Caco-2 (cell line): ENCODE data around the gene MYO16. TPM values are rescaled to one million over a fixed set of nuclear protein-coding genes. Genes with fewer than 3 reads are reported as not detected.

ENCODE experiments used
- BruUV-seq: library from RNA; stranded (reverse); fragments of 400-500 nt; replicated peaks from 2 replicates; lab custom pipeline; 2021; lab: Mats Ljungman, UMichigan
- CTCF ChIA-PET: fragments of 300-600 bp; sonication (Branson Sonifier 250); formaldehyde crosslinking; loops from one replicate; lab custom pipeline; 2022; ENCODE audit warnings: antibody characterized with exemption; lab: Charles Lee
- POLR2A ChIA-PET: fragments of 300-600 bp; sonication (Branson Sonifier 250); formaldehyde crosslinking; loops from one replicate; lab custom pipeline; 2022; ENCODE audit warnings: antibody characterized with exemption; lab: Charles Lee
- DNase-seq, 2 experiments: peaks; one replicate each; pipeline versions ENCODE4 v3.0.0 to v3.0.0-alpha.2; 2020 to 2022
- H3K27me3 ChIP-seq: replicated peaks from 2 replicates; pipeline ENCODE4 v1.6.0; 2011; ENCODE audit warnings: low read length; ENCODE audit not compliant: control insufficient read depth, insufficient read depth
- H3K36me3 ChIP-seq: 2 replicates; pipeline ENCODE4 v1.5.1; 2011; ENCODE audit warnings: low read length; ENCODE audit not compliant: control insufficient read depth, insufficient read depth
- H3K4me1 ChIP-seq: fragments of 250-450 bp; sonication (Bioruptor Pico); 2 replicates; pipeline ENCODE4 v1.5.1; 2020; ENCODE audit warnings: mild to moderate bottlenecking
- H3K4me3 ChIP-seq: 2 replicates; pipeline ENCODE4 v1.5.1; 2011; ENCODE audit warnings: low read depth, mild to moderate bottlenecking, control low read depth, low read length
- H3K9me3 ChIP-seq: fragments of 250-450 bp; sonication (Bioruptor Pico); 2 replicates; pipeline ENCODE4 v1.5.1; 2020; ENCODE audit warnings: mild to moderate bottlenecking, moderate library complexity
- H3K27ac Mint-ChIP-seq: one replicate; pipeline ENCODE4 v1.8.0; 2022; ENCODE audit warnings: mixed read lengths; ENCODE audit not compliant: unreplicated experiment
- H3K27me3 Mint-ChIP-seq: one replicate; pipeline ENCODE4 v1.8.0; 2022; ENCODE audit warnings: mixed read lengths; ENCODE audit not compliant: insufficient read depth, unreplicated experiment
- H3K36me3 Mint-ChIP-seq: one replicate; pipeline ENCODE4 v1.8.0; 2022; ENCODE audit warnings: mild to moderate bottlenecking, mixed read lengths; ENCODE audit not compliant: insufficient read depth, unreplicated experiment
- H3K4me1 Mint-ChIP-seq: one replicate; pipeline ENCODE4 v1.8.0; 2022; ENCODE audit warnings: low read depth, mixed read lengths; ENCODE audit not compliant: unreplicated experiment
- H3K4me3 Mint-ChIP-seq: one replicate; pipeline ENCODE4 v1.8.0; 2022; ENCODE audit warnings: mild to moderate bottlenecking, moderate library complexity, mixed read lengths; ENCODE audit not compliant: unreplicated experiment
- H3K9me3 Mint-ChIP-seq: one replicate; pipeline ENCODE4 v1.8.0; 2022; ENCODE audit warnings: mixed read lengths; ENCODE audit not compliant: unreplicated experiment
- CTCF ChIP-seq, 2 experiments: fragments of 200-600 bp in 1 of 2; IDR thresholded peaks; 1 replicate in 1 of 2; 2 replicates in 1 of 2; pipeline versions ENCODE4 v1.5.1 to v1.8.0; 2011 to 2022; ENCODE audit warnings: antibody characterized with exemption in 1 of 2, control low read depth in 1 of 2, inconsistent platforms in 1 of 2, low read depth in 1 of 2, low read length in 1 of 2, mild to moderate bottlenecking in 1 of 2, moderate library complexity in 1 of 2; ENCODE audit not compliant: insufficient read depth in 1 of 2, severe bottlenecking in 1 of 2, unreplicated experiment in 1 of 2
- intact Hi-C: fragments of 100-400 bp; cut with micrococcal nuclease; formaldehyde crosslinking; loops from one replicate; pipeline ENCODE4 v1.10.0; 2022; ENCODE audit not compliant: unreplicated experiment
- total RNA-seq: library from RNA; stranded (reverse); gene quantifications from 2 replicates; pipeline ENCODE4 v1.2.3, GENCODE V29; 2022

Gene MYO16
- total RNA-seq, 1 experiment from 2014 or later: not detected

- DNase-seq: no peak
- BruUV-seq: no TSS peak
- Mint-ChIP-seq H3K27ac (peak overlapping the region; percentile 43), H3K4me1 (peaks cover 35% of the 10 kb centered on the region), H3K27me3 (no peaks in the 10 kb centered on the region), H3K9me3 (no peaks in the 10 kb centered on the region), H3K36me3 (no peaks in the 10 kb centered on the region), H3K4me3 (peak overlapping the region; percentile 2)
- POLR2A ChIA-PET: no interaction called here
- no peak for TF ChIP-seq CTCF (IDR thresholded peaks at IDR 0.05; ENCODE audit: insufficient read depth in 1 of 2, low read depth in 1 of 2, low read length in 1 of 2, severe bottlenecking in 1 of 2, unreplicated experiment in 1 of 2)
- intact Hi-C loops: loop anchor here (5.0 kb wide), 1 partner anchor 56 kb away; no protein-coding TSS in a partner anchor
- Histone ChIP-seq H3K4me3 (no peak overlapping the region), H3K4me1 (peaks cover 31% of the 10 kb centered on the region), H3K9me3 (no peaks in the 10 kb centered on the region), H3K27me3 (no peaks in the 10 kb centered on the region), H3K36me3 (no peaks in the 10 kb centered on the region)
- CTCF ChIA-PET: interaction anchor here (1.0 kb wide), 1 partner anchor 26 kb away, joined by 5 read pairs; no protein-coding TSS in a partner anchor
Observed at GRCh38 chr13:109156181-109156935, 526.9 kb downstream of the MYO16 start.

- H3K9me3 Mint-ChIP-seq: no peaks in the 10 kb centered on the region
- no TSS peak for BruUV-seq
Observed at GRCh38 chr13:109157275-109157674, 527.9 kb downstream of the MYO16 start.

More at GRCh38 chr13:109157275-109157674, 527.9 kb downstream of the MYO16 start:
- Mint-ChIP-seq H3K4me1 (peaks cover 32% of the 10 kb centered on the region), H3K27ac (peak overlapping the region; percentile 43), H3K27me3 (no peaks in the 10 kb centered on the region), H3K36me3 (no peaks in the 10 kb centered on the region), H3K4me3 (peak overlapping the region; percentile 2)
- H3K36me3 ChIP-seq: no peaks in the 10 kb centered on the region
- CTCF ChIA-PET: interaction anchor here (1.0 to 1.5 kb wide), 2 partner anchors 22 to 27 kb away, joined by 4 to 5 read pairs; no protein-coding TSS in a partner anchor
- intact Hi-C loops: loop anchor here (5.0 kb wide), 1 partner anchor 55 kb away; no protein-coding TSS in a partner anchor
- no peak for TF ChIP-seq CTCF (IDR thresholded peaks at IDR 0.05; ENCODE audit: insufficient read depth in 1 of 2, low read depth in 1 of 2, low read length in 1 of 2, severe bottlenecking in 1 of 2, unreplicated experiment in 1 of 2)
- H3K4me1 ChIP-seq: peaks cover 27% of the 10 kb centered on the region
- H3K27me3 ChIP-seq: no peaks in the 10 kb centered on the region
- no peak overlapping the region for H3K4me3 ChIP-seq
- POLR2A ChIA-PET: no interaction called here
- no peak for DNase-seq
- H3K9me3 ChIP-seq: no peaks in the 10 kb centered on the region
